GM12878 (cell line): ENCODE data around the gene AKNA.

Experiments used
- CTCF ChIP-seq, 3 experiments: IDR thresholded peaks in 2 of 3; conservative IDR thresholded peaks in 1 of 3; 2 replicates each; pipeline ENCODE4 v1.5.1; 2011; ENCODE audit warnings: low read depth in 3 of 3, low read length in 3 of 3, mild to moderate bottlenecking in 3 of 3, control low read depth in 2 of 3, moderate library complexity in 2 of 3, inconsistent platforms in 1 of 3, mixed read lengths in 1 of 3; ENCODE audit not compliant: control insufficient read depth in 2 of 3, insufficient read depth in 1 of 3; ENCODE audit errors: extremely low read depth in 1 of 3
- IRF4 ChIP-seq: IDR thresholded peaks from 2 replicates; pipeline ENCODE4 v1.6.1; 2011; ENCODE audit warnings: low read depth, low read length
- JUND ChIP-seq: IDR thresholded peaks from 2 replicates; pipeline ENCODE4 v1.6.1; 2012; ENCODE audit warnings: low read depth, mild to moderate bottlenecking, low read length, improper control_type of control experiment, moderate library complexity
- MXI1 ChIP-seq: fragments of 150-350 bp; IDR thresholded peaks from 2 replicates; pipeline ENCODE4 v1.6.1; 2011; ENCODE audit warnings: low read depth, mild to moderate bottlenecking, inconsistent platforms, low read length, improper control_type of control experiment
- NBN ChIP-seq: fragments of 450-650 bp; IDR thresholded peaks from 2 replicates; pipeline ENCODE4 v1.6.1; 2016
- POLR2A ChIP-seq: IDR thresholded peaks from 2 replicates; pipeline ENCODE4 v1.6.1; 2011; ENCODE audit warnings: low read depth, mild to moderate bottlenecking, low read length
- POLR2AphosphoS2 ChIP-seq: IDR thresholded peaks from 2 replicates; pipeline ENCODE4 v1.6.1; 2011; ENCODE audit warnings: low read depth, mild to moderate bottlenecking, low read length, improper control_type of control experiment, moderate library complexity
- RAD51 ChIP-seq: fragments of 450-650 bp; IDR thresholded peaks from 2 replicates; pipeline ENCODE4 v1.6.1; 2016; ENCODE audit warnings: moderate library complexity, mild to moderate bottlenecking, inconsistent platforms
- RBBP5 ChIP-seq: fragments of 200-600 bp; sonication (generic); conservative IDR thresholded peaks from 2 replicates; pipeline ENCODE4 v1.6.1; 2016
- RCOR1 ChIP-seq: conservative IDR thresholded peaks from 2 replicates; pipeline ENCODE4 v1.6.1; 2012; ENCODE audit warnings: low read depth, low read length, improper control_type of control experiment
- TARDBP ChIP-seq: IDR thresholded peaks from 2 replicates; pipeline ENCODE4 v1.6.1; 2016; ENCODE audit warnings: borderline replicate concordance
- YBX1 ChIP-seq: fragments of 450-650 bp; IDR thresholded peaks from 2 replicates; pipeline ENCODE4 v1.6.1; 2016; ENCODE audit warnings: antibody characterized with exemption
- ZNF274 ChIP-seq: IDR thresholded peaks from one replicate; pipeline ENCODE4 v1.8.0; 2011; ENCODE audit not compliant: insufficient read length, insufficient read depth
- TF ChIP-seq, protein P1 (sequence below): IDR thresholded peaks from 2 replicates; pipeline ENCODE4 v1.6.1; 2011; ENCODE audit warnings: borderline replicate concordance, low read depth, mild to moderate bottlenecking, moderate library complexity, mixed read lengths, low read length; ENCODE audit not compliant: insufficient read depth; ENCODE audit errors: extremely low read length

DNA sequence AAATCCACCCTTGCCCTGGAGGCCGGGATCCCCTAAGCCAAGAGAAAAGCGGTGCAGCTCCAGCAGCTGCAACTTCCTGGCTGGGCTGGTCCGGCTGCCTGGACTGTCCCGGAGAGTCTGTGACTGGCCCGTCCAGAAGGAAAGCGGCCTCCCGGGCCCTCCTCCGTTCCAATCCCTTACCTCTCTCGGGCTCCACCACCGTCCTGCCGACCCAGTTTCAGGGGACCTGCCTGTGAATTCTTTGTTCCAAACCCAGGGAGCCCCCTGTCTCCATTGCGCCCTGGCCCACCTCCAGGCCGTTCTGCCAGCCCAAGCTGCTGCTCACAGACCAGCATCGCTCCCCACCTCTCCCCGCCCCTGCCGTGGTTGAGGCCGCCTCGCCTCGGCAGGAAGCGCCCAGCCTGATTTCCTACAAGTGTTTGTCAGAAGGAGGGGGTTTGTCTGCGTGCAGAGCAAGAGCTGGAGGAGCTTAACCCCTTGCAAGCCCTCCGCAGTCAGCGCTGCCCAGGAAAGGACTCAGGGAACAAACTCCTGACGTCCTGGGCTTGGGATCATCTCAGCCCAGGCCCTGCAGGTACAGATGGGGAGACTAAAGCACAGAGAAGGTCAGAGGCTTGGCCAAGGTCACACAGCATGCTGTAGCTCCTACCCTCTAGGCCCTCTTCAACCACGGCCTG, at the start of gene AKNA:
- peak; percentile 65; the same call in 1 of the 2 replicates for TF ChIP-seq NBN
- no peak for TF ChIP-seq RAD51
- no peak for TF ChIP-seq YBX1
- TF ChIP-seq TARDBP: no peak
- TF ChIP-seq JUND: no peak
- TF ChIP-seq RBBP5: no peak
- peak; percentile 69; the same call in 1 of the 2 replicates for TF ChIP-seq POLR2AphosphoS2
- 0 out of 2 replicates have a peak, but pooled peaks have one; percentile 42 for TF ChIP-seq MXI1
- no peak for TF ChIP-seq RCOR1
- no peak for TF ChIP-seq CTCF (IDR thresholded peaks at IDR 0.05 in 2 of 3, conservative IDR thresholded peaks at IDR 0.05 in 1 of 3; ENCODE audit: control insufficient read depth in 2 of 3, extremely low read depth in 1 of 3, insufficient read depth in 1 of 3, low read depth in 3 of 3, low read length in 3 of 3)
- TF ChIP-seq POLR2A: peak; percentile 93
- TF ChIP-seq, protein P1, sequence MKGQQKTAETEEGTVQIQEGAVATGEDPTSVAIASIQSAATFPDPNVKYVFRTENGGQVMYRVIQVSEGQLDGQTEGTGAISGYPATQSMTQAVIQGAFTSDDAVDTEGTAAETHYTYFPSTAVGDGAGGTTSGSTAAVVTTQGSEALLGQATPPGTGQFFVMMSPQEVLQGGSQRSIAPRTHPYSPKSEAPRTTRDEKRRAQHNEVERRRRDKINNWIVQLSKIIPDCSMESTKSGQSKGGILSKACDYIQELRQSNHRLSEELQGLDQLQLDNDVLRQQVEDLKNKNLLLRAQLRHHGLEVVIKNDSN: no peak
- TF ChIP-seq ZNF274: no peak
- no peak for TF ChIP-seq IRF4
